GM21825 (cell line): ENCODE results near the gene DDIAS.
"Not testable (repeated sequence)": the region's sequence is repeated elsewhere in the genome, so short reads cannot be mapped to it uniquely, and the experiment has no call there.

Experiments
- ATAC-seq: cut with Tn5 transposase; IDR thresholded peaks from one replicate; pipeline ENCODE4 v1.9.1; 2021; ENCODE audit warnings: mild to moderate bottlenecking, moderate library complexity; ENCODE audit not compliant: unreplicated experiment

Gene DDIAS

DNA sequence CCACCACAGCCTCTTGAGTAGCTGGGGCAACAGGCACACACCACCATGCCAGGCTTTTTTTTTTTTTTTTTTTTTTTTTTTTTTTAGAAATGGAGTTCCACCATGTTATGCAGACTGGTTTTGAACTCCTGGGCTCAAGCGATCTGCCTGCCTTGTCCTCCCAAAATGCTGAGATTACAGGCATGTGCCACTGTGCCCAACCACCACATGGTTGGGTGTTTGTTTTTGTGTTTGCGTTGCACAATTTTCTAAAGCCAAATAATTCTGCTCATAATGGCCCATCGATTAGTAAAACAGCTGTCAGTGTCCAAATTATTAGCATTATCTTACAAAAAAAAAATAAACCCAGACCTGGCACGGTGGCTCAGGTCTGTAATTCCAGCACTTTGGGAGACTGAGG is 65.8 kb downstream of the DDIAS start:
- no peak for ATAC-seq

DNA sequence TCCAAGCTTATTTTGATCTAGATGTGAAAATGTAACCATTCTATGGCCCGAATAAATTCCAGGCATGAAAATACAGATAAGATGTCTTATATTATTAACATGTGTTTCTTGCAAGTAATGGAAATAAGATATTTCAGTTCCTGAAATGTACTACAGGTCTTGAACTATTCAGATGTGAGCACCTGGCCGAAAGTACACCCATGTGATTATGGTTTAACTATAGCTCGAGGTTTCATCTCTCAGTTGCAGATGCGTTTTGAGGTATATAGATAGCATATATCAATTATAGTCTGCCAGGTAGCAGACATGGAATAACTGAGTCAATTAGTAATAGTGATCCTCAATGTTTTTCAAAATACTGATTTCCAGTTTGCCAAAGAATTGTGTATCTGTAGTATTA is 68.3 kb downstream of the DDIAS start:
- ATAC-seq, result peak; percentile 94

DNA sequence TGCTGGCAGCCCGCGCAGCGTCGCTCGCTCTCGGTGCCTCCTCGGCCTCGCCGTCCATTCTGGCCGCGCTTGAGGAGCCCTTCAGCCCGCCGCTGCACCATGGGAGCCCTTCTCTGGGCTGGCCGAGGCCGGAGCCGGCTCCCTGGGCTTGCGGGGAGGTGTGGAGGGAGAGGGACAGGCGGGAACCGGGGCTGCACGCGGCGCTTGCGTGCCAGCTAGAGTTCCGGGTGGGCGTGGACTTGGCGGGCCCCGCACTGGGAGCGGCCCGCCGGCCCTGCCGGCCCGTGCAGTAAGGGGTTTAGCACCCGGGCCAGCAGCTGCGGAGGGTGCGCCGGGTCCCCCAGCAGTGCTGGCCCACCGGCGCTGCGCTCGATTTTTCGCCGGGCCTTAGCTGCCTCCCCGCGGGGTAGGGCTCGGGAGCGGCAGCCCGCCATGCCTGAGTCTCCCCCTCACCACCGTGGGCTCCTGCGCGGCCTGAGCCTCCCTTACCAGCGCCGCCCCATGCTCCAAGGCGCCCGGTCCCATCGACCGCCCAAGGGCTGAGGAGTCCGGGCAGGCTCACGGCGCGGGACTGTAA is 69.1 kb downstream of the DDIAS start:
- not testable (repeated sequence) for ATAC-seq

DNA sequence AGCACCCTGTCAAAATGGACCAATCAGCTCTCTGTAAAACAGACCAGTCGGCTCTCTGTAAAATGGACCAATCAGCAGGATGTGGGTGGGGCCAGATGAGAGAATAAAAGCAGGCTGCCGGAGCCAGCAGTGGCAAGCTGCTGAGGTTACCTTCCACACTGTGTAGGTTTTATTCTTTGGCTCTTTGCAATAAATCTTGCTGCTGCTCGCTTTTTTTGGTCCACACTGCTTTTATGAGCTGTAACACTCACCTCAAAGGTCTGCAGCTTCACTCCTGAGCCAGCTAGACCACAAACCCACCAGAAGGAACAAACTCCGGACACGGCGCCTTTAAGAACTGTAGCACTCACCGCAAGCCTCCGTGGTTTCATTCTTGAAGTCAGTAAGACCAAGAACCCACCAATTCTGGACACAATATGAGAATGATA is 70.0 kb downstream of the DDIAS start:
- peak; percentile 36 for ATAC-seq

DNA sequence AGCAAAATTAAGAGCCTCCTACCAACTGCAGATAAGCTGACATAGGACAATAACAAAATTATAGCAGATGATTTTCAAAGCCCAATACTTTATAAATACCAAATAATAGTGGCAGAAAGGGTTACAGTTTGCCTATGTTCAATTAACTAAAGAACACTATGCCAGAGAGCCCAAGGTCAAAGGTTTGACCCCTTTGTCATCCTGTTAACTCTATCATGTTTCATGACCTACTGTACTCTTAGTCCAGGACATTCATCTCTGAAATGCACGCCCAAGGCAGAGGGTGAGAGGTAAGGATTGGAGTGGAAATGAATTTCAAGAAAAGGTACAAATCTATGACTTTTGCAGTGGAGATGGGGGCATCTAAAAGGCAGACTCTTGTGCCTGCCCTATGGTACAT is 70.6 kb downstream of the DDIAS start:
- ATAC-seq, result no peak

DNA sequence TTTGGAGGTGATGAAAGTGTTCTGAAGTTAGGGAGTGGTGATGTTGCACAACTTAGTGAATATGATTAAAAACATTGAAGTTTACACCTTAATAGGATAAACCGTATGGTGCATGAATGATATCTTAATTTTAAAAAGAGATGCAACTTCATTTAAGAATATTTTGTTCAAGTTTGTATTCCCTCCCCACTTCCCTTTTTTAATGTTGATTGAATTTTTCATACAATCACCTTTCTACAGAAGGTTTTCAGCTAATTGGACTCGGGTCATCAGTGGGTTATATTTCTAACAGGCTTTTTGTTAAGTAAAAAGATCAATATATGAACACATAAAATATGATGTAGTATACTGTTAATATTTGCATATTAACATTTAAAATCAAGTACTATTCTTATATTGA is 72.6 kb downstream of the DDIAS start:
- ATAC-seq, result no peak

DNA sequence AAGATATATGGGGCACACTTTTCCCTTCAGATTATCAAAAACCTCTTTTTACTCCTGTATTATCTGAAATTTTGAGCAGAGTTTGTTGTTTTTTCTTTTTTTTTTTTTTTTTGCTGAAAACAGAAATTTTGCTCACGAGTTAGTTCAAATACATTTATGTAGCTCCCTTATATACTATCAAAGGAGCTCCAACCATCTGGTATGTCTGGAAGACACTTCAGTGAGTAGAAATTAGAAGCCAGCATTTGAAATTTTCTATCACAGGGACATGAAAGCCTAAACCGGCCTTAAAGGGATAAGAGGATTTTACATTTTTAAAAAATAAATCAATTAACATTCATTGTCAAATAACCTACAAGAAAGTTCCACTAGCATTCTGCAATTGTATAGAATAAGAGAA is 73.3 kb downstream of the DDIAS start:
- no peak for ATAC-seq

DNA sequence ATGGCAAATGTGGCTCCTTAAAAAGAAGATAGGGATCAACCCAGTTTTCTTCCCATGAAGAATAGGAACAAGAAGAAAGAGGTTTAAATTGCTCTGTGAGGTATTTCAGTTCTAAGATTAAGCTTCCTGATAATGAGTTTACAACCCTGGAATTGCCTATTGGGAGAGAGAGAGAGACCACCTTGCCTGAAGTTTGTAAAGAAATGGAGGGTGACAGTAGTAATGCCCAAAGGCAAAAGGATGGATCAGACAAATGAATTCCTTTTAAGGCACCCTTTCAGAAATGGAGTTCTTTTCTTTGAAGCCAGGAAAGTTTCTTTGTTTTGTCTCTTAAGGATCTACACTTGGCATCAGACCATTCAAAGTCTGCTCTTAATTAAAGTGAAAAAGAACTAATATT is 74.3 kb downstream of the DDIAS start:
- ATAC-seq, result no peak

DNA sequence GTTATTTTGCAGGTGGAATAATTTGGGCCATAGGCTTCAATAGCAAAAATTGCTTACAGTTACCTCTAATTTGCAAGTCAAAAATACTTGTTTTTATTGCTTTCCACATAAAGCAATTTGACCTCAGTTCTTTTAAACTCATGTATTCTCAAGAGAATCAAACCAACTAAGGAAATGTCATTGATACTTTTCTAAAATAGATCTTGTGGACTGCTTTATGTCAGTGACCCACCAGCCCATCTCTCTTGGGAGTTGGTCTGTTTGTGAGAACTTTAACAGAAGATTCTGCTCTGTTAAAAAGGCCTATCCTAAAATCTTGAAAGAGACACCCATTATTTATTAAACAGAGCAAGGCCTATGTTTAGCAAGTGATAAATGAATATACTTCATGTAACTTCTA is 75.2 kb downstream of the DDIAS start:
- no peak for ATAC-seq

DNA sequence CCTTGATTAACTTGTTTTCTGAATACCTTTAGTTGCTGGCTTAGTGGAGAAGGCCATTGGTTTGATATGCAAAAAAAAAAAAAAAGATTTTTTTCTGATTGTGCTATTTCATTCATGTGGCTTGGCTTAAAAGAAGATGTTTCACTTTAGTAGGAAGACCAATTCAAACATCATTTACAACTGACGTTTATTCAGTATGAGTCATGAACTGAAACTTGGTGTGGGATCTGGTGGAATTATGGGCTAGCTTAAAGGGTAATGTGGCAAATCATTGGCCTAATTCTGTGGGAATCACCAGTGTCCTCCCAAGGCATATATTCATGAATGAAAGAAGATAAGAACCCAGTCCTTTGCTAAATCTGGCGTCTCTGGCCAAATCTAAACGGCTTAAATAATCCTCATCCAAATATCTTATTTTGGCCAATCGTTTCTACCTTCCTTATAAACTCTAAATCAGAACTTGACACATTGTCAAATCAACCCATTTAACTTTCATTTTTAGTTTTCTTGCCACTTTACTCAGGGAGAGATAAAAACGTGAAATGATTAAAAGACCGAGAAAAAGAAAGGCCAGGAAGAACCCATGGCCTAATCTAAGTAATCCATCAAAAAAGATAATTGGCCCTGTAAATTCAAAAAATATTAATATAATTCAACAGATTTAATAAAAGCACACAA is 77.0 kb downstream of the DDIAS start:
- ATAC-seq, result peak; percentile 49

DNA sequence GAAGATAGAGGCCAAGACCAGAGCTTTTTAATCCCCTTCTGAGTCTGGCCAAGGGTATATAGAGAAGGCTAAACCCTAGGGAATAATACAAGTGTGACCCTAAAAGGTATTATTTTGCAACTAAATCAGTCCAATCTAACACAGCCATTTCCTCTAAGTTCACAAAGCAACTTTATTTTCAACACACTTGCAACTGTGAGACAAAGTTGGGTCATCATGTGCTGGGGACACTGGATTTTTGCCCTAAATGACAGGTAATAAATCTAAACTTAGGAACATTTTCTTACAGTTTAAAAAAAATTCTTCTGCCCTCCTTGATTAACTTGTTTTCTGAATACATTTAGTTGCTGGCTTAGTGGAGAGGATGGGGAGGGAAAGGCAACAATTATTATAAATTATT is 78.3 kb downstream of the DDIAS start:
- ATAC-seq, result no peak

DNA sequence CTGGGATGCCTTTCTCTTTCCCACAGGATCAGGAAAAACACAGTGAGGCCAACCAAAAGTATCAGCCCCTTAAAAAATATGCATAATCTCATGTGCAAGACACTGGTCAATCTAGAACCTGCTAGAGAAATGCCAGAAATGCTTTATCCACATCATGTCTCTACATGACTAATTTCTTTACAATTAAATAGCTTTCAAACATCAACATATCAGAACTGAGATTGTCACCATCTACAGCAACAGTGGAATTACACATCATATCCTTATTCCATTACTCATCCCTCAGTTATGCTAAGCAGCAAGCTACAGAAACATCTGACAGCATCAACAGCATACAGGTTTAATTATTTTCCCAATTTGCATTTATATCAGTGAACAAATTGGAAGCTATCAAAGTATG is 78.8 kb downstream of the DDIAS start:
- ATAC-seq, result no peak

DNA sequence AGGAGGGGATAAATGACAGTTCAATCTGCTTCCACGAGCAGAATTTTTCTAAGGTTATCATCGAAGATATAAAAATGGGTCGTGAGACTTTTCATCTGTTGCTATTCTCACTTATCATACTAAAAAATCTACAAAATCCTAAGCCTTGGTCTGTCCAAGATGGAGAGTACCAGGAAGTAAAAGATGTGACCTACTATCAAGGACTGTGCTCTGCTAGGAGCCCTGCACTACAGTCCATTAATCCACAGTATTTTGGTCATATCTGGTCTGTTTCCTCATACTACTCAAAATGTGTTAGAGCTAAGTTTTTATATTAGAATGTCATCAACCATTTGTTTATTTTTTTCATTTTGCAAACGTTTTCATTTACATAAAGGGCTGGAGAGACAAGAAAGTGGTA is 79.4 kb downstream of the DDIAS start:
- no peak for ATAC-seq

DNA sequence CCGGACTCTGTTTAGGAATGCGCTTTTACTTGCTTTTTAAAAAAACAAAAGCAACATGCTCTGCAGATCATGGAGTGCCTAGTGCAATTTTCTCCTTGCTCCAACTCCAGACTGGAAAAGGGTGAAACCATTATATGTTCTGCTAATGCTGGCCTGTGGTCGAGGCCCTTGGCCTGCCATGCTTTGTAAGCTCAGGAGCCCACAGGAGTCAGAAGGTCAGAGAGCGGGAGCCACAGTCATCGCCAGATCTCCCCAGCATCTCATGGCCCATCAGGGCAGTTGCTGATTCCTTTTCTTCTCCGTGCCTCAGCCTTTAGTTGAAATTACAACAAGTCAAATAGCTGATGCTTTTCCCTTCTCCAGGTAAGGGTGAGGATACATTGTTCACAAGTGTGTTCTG is 80.3 kb downstream of the DDIAS start:
- ATAC-seq, result no peak
